DOHH2 (cell line): ENCODE results near the gene DPYSL5.

ENCODE experiments used
- H3F3A ChIP-seq: fragments of 200-600 bp; sonication (generic), shearing (Covaris generic); 2 replicates; pipeline ENCODE4 v1.6.0; 2016; ENCODE audit warnings: antibody characterized with exemption, mild to moderate bottlenecking; ENCODE audit not compliant: control insufficient read depth, insufficient read depth
- H3K27ac ChIP-seq: fragments of 200-600 bp; sonication (generic); 2 replicates; pipeline ENCODE4 v1.5.1; 2014; ENCODE audit warnings: low read depth, mild to moderate bottlenecking, low read length, moderate library complexity
- H3K27me3 ChIP-seq: fragments of 200-600 bp; sonication (generic); 2 replicates; pipeline ENCODE4 v1.6.1; 2014; ENCODE audit warnings: mild to moderate bottlenecking, low read length, mixed read lengths; ENCODE audit not compliant: control insufficient read depth
- H3K36me3 ChIP-seq: fragments of 200-600 bp; sonication (generic); 2 replicates; pipeline ENCODE4 v1.6.1; 2014; ENCODE audit warnings: mild to moderate bottlenecking, low read length, moderate library complexity, mixed read lengths; ENCODE audit not compliant: control insufficient read depth
- H3K4me1 ChIP-seq: fragments of 200-600 bp; sonication (generic); 2 replicates; pipeline ENCODE4 v1.6.1; 2014; ENCODE audit warnings: mild to moderate bottlenecking, low read length, mixed read lengths; ENCODE audit not compliant: control insufficient read depth
- H3K4me2 ChIP-seq: fragments of 200-600 bp; sonication (generic); 2 replicates; pipeline ENCODE4 v1.6.0; 2014; ENCODE audit warnings: mild to moderate bottlenecking, low read length, moderate library complexity
- H3K4me3 ChIP-seq: fragments of 200-600 bp; sonication (generic); 2 replicates; pipeline ENCODE4 v1.5.1; 2014; ENCODE audit warnings: mild to moderate bottlenecking, low read length, mixed read lengths
- H3K79me2 ChIP-seq: fragments of 200-600 bp; sonication (generic); 2 replicates; pipeline ENCODE4 v1.6.1; 2014; ENCODE audit warnings: mild to moderate bottlenecking, low read length, mixed read lengths; ENCODE audit not compliant: control insufficient read depth
- H3K9me2 ChIP-seq: fragments of 200-600 bp; sonication (generic); replicated peaks from 2 replicates; pipeline ENCODE4 v1.6.1; 2014; ENCODE audit warnings: mild to moderate bottlenecking, low read length, mixed read lengths; ENCODE audit not compliant: control insufficient read depth
- H3K9me3 ChIP-seq: fragments of 200-600 bp; sonication (generic); 2 replicates; pipeline ENCODE4 v1.6.1; 2014; ENCODE audit warnings: antibody characterized with exemption, low read length, mixed read lengths; ENCODE audit not compliant: control insufficient read depth, insufficient read depth
- H4K20me1 ChIP-seq: fragments of 200-600 bp; sonication (generic); 2 replicates; pipeline ENCODE4 v1.6.0; 2014; ENCODE audit warnings: low read depth, mild to moderate bottlenecking, antibody characterized with exemption, low read length, moderate library complexity; ENCODE audit not compliant: control insufficient read depth, insufficient read depth
- EZH2phosphoT487 ChIP-seq: fragments of 200-600 bp; sonication (generic); IDR thresholded peaks from 2 replicates; pipeline ENCODE4 v1.6.1; 2017; ENCODE audit warnings: borderline replicate concordance, mild to moderate bottlenecking, antibody characterized with exemption, low read length, moderate library complexity, mixed read lengths
- TF ChIP-seq, protein P1 (sequence below): fragments of 200-600 bp; sonication (generic); IDR thresholded peaks from one replicate; pipeline ENCODE4 v1.5.1; 2014; ENCODE audit warnings: antibody characterized with exemption, mild to moderate bottlenecking, low read depth, low read length; ENCODE audit not compliant: poor library complexity, severe bottlenecking

DPYSL5 gene

GRCh38 chr2:26951236-26951635 lies 103.3 kb downstream of the DPYSL5 start:
- Histone ChIP-seq H3K4me2 (no peak overlapping the region), H3K9me3 (no peaks in the 10 kb centered on the region), H3K27me3 (peaks cover 11% of the 10 kb centered on the region), H4K20me1 (no peaks in the 10 kb centered on the region), H3K36me3 (no peaks in the 10 kb centered on the region), H3K27ac (no peak overlapping the region), H3K4me1 (no peaks in the 10 kb centered on the region), H3K4me3 (no peak overlapping the region), H3K79me2 (no peaks in the 10 kb centered on the region), H3F3A (no peaks in the 10 kb centered on the region), H3K9me2 (no peaks in the 10 kb centered on the region)
- TF ChIP-seq, protein P1, sequence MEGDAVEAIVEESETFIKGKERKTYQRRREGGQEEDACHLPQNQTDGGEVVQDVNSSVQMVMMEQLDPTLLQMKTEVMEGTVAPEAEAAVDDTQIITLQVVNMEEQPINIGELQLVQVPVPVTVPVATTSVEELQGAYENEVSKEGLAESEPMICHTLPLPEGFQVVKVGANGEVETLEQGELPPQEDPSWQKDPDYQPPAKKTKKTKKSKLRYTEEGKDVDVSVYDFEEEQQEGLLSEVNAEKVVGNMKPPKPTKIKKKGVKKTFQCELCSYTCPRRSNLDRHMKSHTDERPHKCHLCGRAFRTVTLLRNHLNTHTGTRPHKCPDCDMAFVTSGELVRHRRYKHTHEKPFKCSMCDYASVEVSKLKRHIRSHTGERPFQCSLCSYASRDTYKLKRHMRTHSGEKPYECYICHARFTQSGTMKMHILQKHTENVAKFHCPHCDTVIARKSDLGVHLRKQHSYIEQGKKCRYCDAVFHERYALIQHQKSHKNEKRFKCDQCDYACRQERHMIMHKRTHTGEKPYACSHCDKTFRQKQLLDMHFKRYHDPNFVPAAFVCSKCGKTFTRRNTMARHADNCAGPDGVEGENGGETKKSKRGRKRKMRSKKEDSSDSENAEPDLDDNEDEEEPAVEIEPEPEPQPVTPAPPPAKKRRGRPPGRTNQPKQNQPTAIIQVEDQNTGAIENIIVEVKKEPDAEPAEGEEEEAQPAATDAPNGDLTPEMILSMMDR = no peak
- TF ChIP-seq EZH2phosphoT487 = no peak

DNA sequence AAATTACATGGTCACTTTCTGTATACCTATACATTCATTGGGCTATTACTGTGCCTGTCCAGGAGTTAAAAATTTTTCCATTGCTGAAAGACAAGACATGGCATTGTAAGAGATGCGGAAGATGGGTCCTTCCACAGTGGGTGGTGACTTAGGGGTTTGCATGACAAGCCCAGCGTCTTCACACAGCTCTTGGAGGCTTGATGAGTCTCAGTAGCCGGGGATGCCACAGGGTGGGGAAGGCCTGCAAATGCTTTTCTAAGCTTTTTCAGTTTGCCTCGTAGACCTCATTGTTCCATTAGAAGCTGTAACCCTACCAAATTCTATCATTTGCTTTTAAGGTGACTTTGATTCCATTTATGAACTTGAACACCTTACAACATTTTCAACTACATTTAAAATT lies 104.4 kb downstream of the DPYSL5 start:
- H3K27me3 ChIP-seq = peaks cover 11% of the 10 kb centered on the region
- no peaks in the 10 kb centered on the region for H4K20me1 ChIP-seq
- TF ChIP-seq, protein P1 = no peak
- TF ChIP-seq EZH2phosphoT487 = no peak

GRCh38 chr2:26954135-26954534 lies 106.2 kb downstream of the DPYSL5 start:
- no peaks in the 10 kb centered on the region for H3K9me3 ChIP-seq
- peaks cover 11% of the 10 kb centered on the region for H3K27me3 ChIP-seq
- H3K4me2 ChIP-seq = no peak overlapping the region

More for the DNA sequence above, 104.4 kb downstream of the DPYSL5 start:
- Histone ChIP-seq H3F3A (no peaks in the 10 kb centered on the region), H3K36me3 (no peaks in the 10 kb centered on the region), H3K4me3 (no peak overlapping the region), H3K9me3 (no peaks in the 10 kb centered on the region), H3K9me2 (no peaks in the 10 kb centered on the region), H3K4me1 (no peaks in the 10 kb centered on the region), H3K4me2 (no peak overlapping the region), H3K27ac (no peak overlapping the region), H3K79me2 (no peaks in the 10 kb centered on the region)

More at GRCh38 chr2:26954135-26954534, 106.2 kb downstream of the DPYSL5 start:
- H3K9me2 ChIP-seq = no peaks in the 10 kb centered on the region
- no peaks in the 10 kb centered on the region for H3K79me2 ChIP-seq
- H4K20me1 ChIP-seq = no peaks in the 10 kb centered on the region
- peaks cover under 1% of the 10 kb centered on the region; the same call in 1 of the 2 replicates for H3K4me1 ChIP-seq
- TF ChIP-seq, protein P1 = no peak
- TF ChIP-seq EZH2phosphoT487 = no peak
- H3K4me3 ChIP-seq = no peak overlapping the region
- no peaks in the 10 kb centered on the region for H3F3A ChIP-seq
- no peaks in the 10 kb centered on the region for H3K36me3 ChIP-seq
- H3K27ac ChIP-seq = no peak overlapping the region
